ENCODE data around the gene DACH1.

DACH1 gene

DNA sequence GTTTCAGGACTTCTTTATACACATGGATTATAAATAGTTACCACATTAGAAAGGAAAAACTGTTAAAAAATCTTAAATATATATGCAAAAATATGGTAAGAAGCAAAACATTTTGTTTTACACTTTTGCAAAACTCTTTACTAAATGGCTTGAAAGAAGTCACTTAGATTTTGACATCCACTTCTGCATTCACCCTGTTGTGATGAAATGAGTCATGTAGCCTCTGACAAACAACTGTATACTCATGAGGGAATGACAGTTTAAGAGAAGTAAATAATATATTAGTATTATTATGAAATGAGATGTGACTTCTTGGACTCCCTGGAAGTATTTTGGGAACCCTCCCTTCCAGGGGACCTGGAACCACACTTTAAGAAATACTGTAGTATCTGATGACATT lies 275.6 kb downstream of the DACH1 start:
- H4K8ac ChIP-seq (ENCODE audit: low read depth, low read length): no peak overlapping the region
- no peak overlapping the region for H2BK5ac ChIP-seq (ENCODE audit: low read length)
- no peak overlapping the region for H3K18ac ChIP-seq (ENCODE audit: low read length)
- no peak overlapping the region for H2AK5ac ChIP-seq (ENCODE audit: low read depth, low read length)
- H2BK15ac ChIP-seq (ENCODE audit: low read length): no peak overlapping the region
- H3K27me3 ChIP-seq (ENCODE audit: control insufficient read depth in 3 of 3, insufficient read depth in 3 of 3, low read depth in 1 of 3, low read length in 3 of 3): no peaks in the 10 kb centered on the region
- no peak overlapping the region for H4K91ac ChIP-seq (ENCODE audit: low read depth, low read length, poor library complexity)
- H3K9me3 ChIP-seq (replicated peaks in 1 of 2; ENCODE audit: control insufficient read depth in 2 of 2, insufficient read depth in 1 of 2, low read depth in 1 of 2, low read length in 2 of 2): no peaks in the 10 kb centered on the region
- H3K4me1 ChIP-seq (ENCODE audit: control insufficient read depth in 2 of 2, insufficient read depth in 1 of 2, low read depth in 1 of 2, low read length in 2 of 2): peaks cover 0 to 2% of the 10 kb centered on the region in 2 donors
- DNase-seq (ENCODE audit: low spot score): no peak
- H3K4ac ChIP-seq (ENCODE audit: low read length): no peak overlapping the region
- no peak overlapping the region for H3K23ac ChIP-seq (ENCODE audit: low read depth, low read length, poor library complexity)
- no peak overlapping the region for H3K14ac ChIP-seq (ENCODE audit: low read length)
- no peak overlapping the region for H2BK120ac ChIP-seq (ENCODE audit: low read depth, low read length)
- H3K36me3 ChIP-seq (replicated peaks in 1 of 2; ENCODE audit: control insufficient read depth in 2 of 2, insufficient read depth in 2 of 2, low read length in 2 of 2): no peaks in the 10 kb centered on the region
- H3K4me2 ChIP-seq (ENCODE audit: insufficient read depth, low read length, poor library complexity, severe bottlenecking): no peak overlapping the region
- no peak overlapping the region for H2BK12ac ChIP-seq (ENCODE audit: low read length)
- no peak overlapping the region for H3K4me3 ChIP-seq (ENCODE audit: low read length in 2 of 2)
- H3K79me1 ChIP-seq (ENCODE audit: low read depth, low read length): no peaks in the 10 kb centered on the region
- no peak overlapping the region for H3K27ac ChIP-seq (replicated peaks; ENCODE audit: low read length)
- no peak overlapping the region for H2AFZ ChIP-seq (ENCODE audit: low read length)
- H3K9ac ChIP-seq (ENCODE audit: low read depth, low read length, poor library complexity): no peak overlapping the region

DNA sequence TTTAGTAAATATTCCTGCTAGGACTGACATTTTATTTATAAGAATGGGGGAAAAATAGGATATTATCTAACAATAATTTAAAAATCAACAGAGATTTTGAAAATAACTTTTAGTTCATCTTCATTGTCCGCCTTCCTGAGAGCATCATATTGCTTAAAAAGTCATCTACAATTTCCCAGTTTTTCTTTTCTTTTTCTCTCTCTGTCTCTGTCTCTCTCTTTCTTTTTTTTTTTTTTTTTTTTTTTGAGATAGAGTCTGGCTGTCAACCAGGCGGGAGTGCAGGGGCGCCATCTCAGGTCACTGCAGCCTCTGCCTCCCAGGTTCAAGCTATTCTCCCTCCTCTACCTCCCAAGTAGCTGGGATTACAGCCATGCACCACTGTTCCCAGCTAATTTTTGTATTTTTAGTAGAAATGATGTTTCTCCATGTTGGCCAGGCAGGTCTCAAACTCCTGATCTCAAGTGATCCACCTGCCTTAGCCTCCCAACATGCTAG lies 276.3 kb downstream of the DACH1 start:
- Histone ChIP-seq H4K91ac (ENCODE audit: low read depth, low read length, poor library complexity) (no peak overlapping the region), H2BK120ac (ENCODE audit: low read depth, low read length) (no peak overlapping the region), H3K4me1 (ENCODE audit: control insufficient read depth in 2 of 2, insufficient read depth in 1 of 2, low read depth in 1 of 2, low read length in 2 of 2) (peaks cover 0 to 2% of the 10 kb centered on the region in 2 donors), H3K4me3 (ENCODE audit: low read length in 2 of 2) (no peak overlapping the region), H4K8ac (ENCODE audit: low read depth, low read length) (no peak overlapping the region), H3K4me2 (ENCODE audit: insufficient read depth, low read length, poor library complexity, severe bottlenecking) (no peak overlapping the region), H3K18ac (ENCODE audit: low read length) (no peak overlapping the region), H3K4ac (ENCODE audit: low read length) (no peak overlapping the region), H3K79me1 (ENCODE audit: low read depth, low read length) (no peaks in the 10 kb centered on the region), H2AFZ (ENCODE audit: low read length) (no peak overlapping the region), H3K36me3 (replicated peaks in 1 of 2; ENCODE audit: control insufficient read depth in 2 of 2, insufficient read depth in 2 of 2, low read length in 2 of 2) (no peaks in the 10 kb centered on the region), H3K14ac (ENCODE audit: low read length) (no peak overlapping the region), H3K27me3 (ENCODE audit: control insufficient read depth in 3 of 3, insufficient read depth in 3 of 3, low read depth in 1 of 3, low read length in 3 of 3) (no peaks in the 10 kb centered on the region), H2BK5ac (ENCODE audit: low read length) (no peak overlapping the region), H2AK5ac (ENCODE audit: low read depth, low read length) (no peak overlapping the region), H3K23ac (ENCODE audit: low read depth, low read length, poor library complexity) (no peak overlapping the region), H3K27ac (replicated peaks; ENCODE audit: low read length) (no peak overlapping the region), H3K9me3 (replicated peaks in 1 of 2; ENCODE audit: control insufficient read depth in 2 of 2, insufficient read depth in 1 of 2, low read depth in 1 of 2, low read length in 2 of 2) (no peaks in the 10 kb centered on the region), H2BK12ac (ENCODE audit: low read length) (no peak overlapping the region), H3K9ac (ENCODE audit: low read depth, low read length, poor library complexity) (no peak overlapping the region), H2BK15ac (ENCODE audit: low read length) (no peak overlapping the region)
- WGBS, 2 donors (ENCODE audit: extremely low coverage in 2 of 2, insufficient read length in 2 of 2, insufficient replicate concordance in 1 of 2): no CpG with 5 or more reads among the region's 3 CpGs
- no peak for DNase-seq (ENCODE audit: low spot score)

GRCh38 chr13:71589032-71589431 lies 278.0 kb downstream of the DACH1 start:
- no peaks in the 10 kb centered on the region for H3K36me3 ChIP-seq (replicated peaks in 1 of 2; ENCODE audit: control insufficient read depth in 2 of 2, insufficient read depth in 2 of 2, low read length in 2 of 2)
- H2AFZ ChIP-seq (ENCODE audit: low read length): no peak overlapping the region
- no peak overlapping the region for H2BK120ac ChIP-seq (ENCODE audit: low read depth, low read length)
- H2BK12ac ChIP-seq (ENCODE audit: low read length): no peak overlapping the region
- no peak overlapping the region for H3K4me3 ChIP-seq (ENCODE audit: low read length in 2 of 2)
- H3K14ac ChIP-seq (ENCODE audit: low read length): no peak overlapping the region
- no peak overlapping the region for H3K4me2 ChIP-seq (ENCODE audit: insufficient read depth, low read length, poor library complexity, severe bottlenecking)
- no CpG with 5 or more reads among the region's 2 CpGs for WGBS, 2 donors (ENCODE audit: extremely low coverage in 2 of 2, insufficient read length in 2 of 2, insufficient replicate concordance in 1 of 2)
- H3K27ac ChIP-seq (replicated peaks; ENCODE audit: low read length): no peak overlapping the region
- no peak overlapping the region for H2BK5ac ChIP-seq (ENCODE audit: low read length)
- no peak overlapping the region for H3K4ac ChIP-seq (ENCODE audit: low read length)
- H3K4me1 ChIP-seq (ENCODE audit: control insufficient read depth in 2 of 2, insufficient read depth in 1 of 2, low read depth in 1 of 2, low read length in 2 of 2): peaks cover 0 to 2% of the 10 kb centered on the region in 2 donors
- H2AK5ac ChIP-seq (ENCODE audit: low read depth, low read length): no peak overlapping the region
- no peaks in the 10 kb centered on the region for H3K79me1 ChIP-seq (ENCODE audit: low read depth, low read length)
- no peak overlapping the region for H3K18ac ChIP-seq (ENCODE audit: low read length)
- H3K9ac ChIP-seq (ENCODE audit: low read depth, low read length, poor library complexity): no peak overlapping the region
- H4K8ac ChIP-seq (ENCODE audit: low read depth, low read length): no peak overlapping the region
- H3K23ac ChIP-seq (ENCODE audit: low read depth, low read length, poor library complexity): no peak overlapping the region
- no peaks in the 10 kb centered on the region for H3K9me3 ChIP-seq (replicated peaks in 1 of 2; ENCODE audit: control insufficient read depth in 2 of 2, insufficient read depth in 1 of 2, low read depth in 1 of 2, low read length in 2 of 2)
- H4K91ac ChIP-seq (ENCODE audit: low read depth, low read length, poor library complexity): no peak overlapping the region
- no peak overlapping the region for H2BK15ac ChIP-seq (ENCODE audit: low read length)
- DNase-seq (ENCODE audit: low spot score): no peak
- no peaks in the 10 kb centered on the region for H3K27me3 ChIP-seq (ENCODE audit: control insufficient read depth in 3 of 3, insufficient read depth in 3 of 3, low read depth in 1 of 3, low read length in 3 of 3)

DNA sequence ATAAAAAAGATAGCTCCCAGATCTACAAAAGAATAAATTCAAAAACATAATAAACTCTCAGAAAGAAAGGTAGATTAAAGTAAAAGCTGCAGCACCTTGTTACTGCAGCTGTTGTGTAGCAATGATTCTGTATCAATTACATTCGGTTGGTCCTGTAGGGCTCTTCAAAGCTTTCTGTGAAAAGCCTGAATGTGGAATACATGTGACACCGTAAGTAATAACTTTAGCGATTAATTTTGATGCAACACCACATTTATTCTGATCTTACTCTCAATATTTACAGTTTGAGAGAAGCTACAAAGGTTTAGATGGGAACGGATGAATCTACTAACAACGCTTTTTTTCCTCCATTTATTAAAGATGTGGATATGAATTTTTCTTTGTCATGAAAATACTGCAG lies 279.2 kb downstream of the DACH1 start:
- Histone ChIP-seq H3K79me1 (ENCODE audit: low read depth, low read length) (no peaks in the 10 kb centered on the region), H3K14ac (ENCODE audit: low read length) (no peak overlapping the region), H2BK5ac (ENCODE audit: low read length) (no peak overlapping the region), H2AK5ac (ENCODE audit: low read depth, low read length) (no peak overlapping the region), H3K4me2 (ENCODE audit: insufficient read depth, low read length, poor library complexity, severe bottlenecking) (no peak overlapping the region), H2BK12ac (ENCODE audit: low read length) (no peak overlapping the region), H3K9me3 (replicated peaks in 1 of 2; ENCODE audit: control insufficient read depth in 2 of 2, insufficient read depth in 1 of 2, low read depth in 1 of 2, low read length in 2 of 2) (no peaks in the 10 kb centered on the region), H3K4ac (ENCODE audit: low read length) (no peak overlapping the region), H3K18ac (ENCODE audit: low read length) (no peak overlapping the region), H2BK120ac (ENCODE audit: low read depth, low read length) (no peak overlapping the region), H3K36me3 (replicated peaks in 1 of 2; ENCODE audit: control insufficient read depth in 2 of 2, insufficient read depth in 2 of 2, low read length in 2 of 2) (no peaks in the 10 kb centered on the region), H3K9ac (ENCODE audit: low read depth, low read length, poor library complexity) (no peak overlapping the region), H4K91ac (ENCODE audit: low read depth, low read length, poor library complexity) (no peak overlapping the region), H4K8ac (ENCODE audit: low read depth, low read length) (no peak overlapping the region), H3K23ac (ENCODE audit: low read depth, low read length, poor library complexity) (no peak overlapping the region), H2AFZ (ENCODE audit: low read length) (no peak overlapping the region), H3K4me3 (ENCODE audit: low read length in 2 of 2) (no peak overlapping the region), H3K27ac (replicated peaks; ENCODE audit: low read length) (no peak overlapping the region), H2BK15ac (ENCODE audit: low read length) (no peak overlapping the region), H3K4me1 (ENCODE audit: control insufficient read depth in 2 of 2, insufficient read depth in 1 of 2, low read depth in 1 of 2, low read length in 2 of 2) (peaks cover 0 to 2% of the 10 kb centered on the region in 2 donors), H3K27me3 (ENCODE audit: control insufficient read depth in 3 of 3, insufficient read depth in 3 of 3, low read depth in 1 of 3, low read length in 3 of 3) (no peaks in the 10 kb centered on the region)
- no peak for DNase-seq (ENCODE audit: low spot score)
- WGBS, 2 donors (ENCODE audit: extremely low coverage in 2 of 2, insufficient read length in 2 of 2, insufficient replicate concordance in 1 of 2): no CpG with 5 or more reads among the region's 5 CpGs
